Neural cell (in vitro differentiated cells): ENCODE data around the gene SH3GL3. TPM values are rescaled to one million over a fixed set of nuclear protein-coding genes. Genes with fewer than 3 reads are reported as not detected.

ENCODE experiments used
- H2AFZ ChIP-seq: fragments of 200-600, 300-800 bp; sonication (generic), shearing (Covaris generic); 2 replicates; pipeline ENCODE4 v1.6.0; 2014; ENCODE audit warnings: low read depth, mild to moderate bottlenecking, antibody characterized with exemption, low read length, moderate library complexity
- H3F3A ChIP-seq: fragments of 200-600 bp; shearing (Covaris generic); 2 replicates; pipeline ENCODE4 v1.6.1; 2016; ENCODE audit warnings: mild to moderate bottlenecking, moderate library complexity, mixed read lengths, antibody characterized with exemption, low read length; ENCODE audit not compliant: insufficient read depth, poor library complexity, severe bottlenecking
- H3K27ac ChIP-seq: fragments of 200-600, 300-800 bp; sonication (generic), shearing (Covaris generic); 2 replicates; pipeline ENCODE4 v1.5.1; 2014; ENCODE audit warnings: mild to moderate bottlenecking, low read length, moderate library complexity
- H3K27me3 ChIP-seq: fragments of 300-800, 200-600 bp; sonication (generic), shearing (Covaris generic); 2 replicates; pipeline ENCODE4 v1.6.0; 2014; ENCODE audit warnings: mild to moderate bottlenecking, low read depth, low read length, moderate library complexity; ENCODE audit not compliant: insufficient read depth
- H3K36me3 ChIP-seq: fragments of 300-800, 200-600 bp; sonication (generic), shearing (Covaris generic); 2 replicates; pipeline ENCODE4 v1.5.1; 2014; ENCODE audit warnings: mild to moderate bottlenecking, antibody characterized with exemption, low read length, moderate library complexity; ENCODE audit not compliant: insufficient read depth
- H3K4me2 ChIP-seq: fragments of 300-800, 200-600 bp; sonication (generic), shearing (Covaris generic); 2 replicates; pipeline ENCODE4 v1.6.0; 2014; ENCODE audit warnings: mild to moderate bottlenecking, low read length
- H3K4me3 ChIP-seq: fragments of 300-800, 200-600 bp; sonication (generic), shearing (Covaris generic); 2 replicates; pipeline ENCODE4 v1.5.1; 2014; ENCODE audit warnings: mild to moderate bottlenecking, low read length, moderate library complexity
- H3K79me2 ChIP-seq: fragments of 200-600 bp; shearing (Covaris generic); replicated peaks from 2 replicates; pipeline ENCODE4 v1.6.0; 2014; ENCODE audit warnings: mild to moderate bottlenecking, low read length, moderate library complexity; ENCODE audit not compliant: insufficient read depth
- H3K9ac ChIP-seq: fragments of 300-800, 200-600 bp; sonication (generic), shearing (Covaris generic); 2 replicates; pipeline ENCODE4 v1.6.1; 2016; ENCODE audit warnings: mild to moderate bottlenecking, low read length, mixed read lengths
- H3K9me2 ChIP-seq: fragments of 200-600 bp; shearing (Covaris generic); 2 replicates; pipeline ENCODE4 v1.6.1; 2016; ENCODE audit warnings: mild to moderate bottlenecking, low read length, mixed read lengths; ENCODE audit not compliant: insufficient read depth
- H3K9me3 ChIP-seq: fragments of 200-600, 300-800 bp; sonication (generic), shearing (Covaris generic); 2 replicates; pipeline ENCODE4 v1.6.1; 2016; ENCODE audit warnings: mild to moderate bottlenecking, mixed run types, low read length, moderate library complexity, mixed read lengths
- H4K20me1 ChIP-seq: fragments of 200-600 bp; shearing (Covaris generic); 2 replicates; pipeline ENCODE4 v1.6.1; 2016; ENCODE audit warnings: mild to moderate bottlenecking, mixed run types; ENCODE audit not compliant: insufficient read depth
- CTCF ChIP-seq: fragments of 450-650 bp; IDR thresholded peaks from 2 replicates; pipeline ENCODE4 v1.5.1; 2014; ENCODE audit warnings: antibody characterized with exemption, mild to moderate bottlenecking, moderate library complexity; ENCODE audit not compliant: poor library complexity, severe bottlenecking
- EP300 ChIP-seq: fragments of 450-650 bp; conservative IDR thresholded peaks from 2 replicates; pipeline ENCODE4 v1.6.1; 2014; ENCODE audit warnings: antibody characterized with exemption, mild to moderate bottlenecking, moderate library complexity; ENCODE audit not compliant: poor library complexity, severe bottlenecking
- EZH2 ChIP-seq: fragments of 200-600, 300-800 bp; shearing (Covaris generic), sonication (generic); IDR thresholded peaks from 2 replicates; pipeline ENCODE4 v1.6.1; 2014; ENCODE audit warnings: antibody characterized with exemption, low read length, borderline replicate concordance, mild to moderate bottlenecking; ENCODE audit not compliant: insufficient read depth, poor library complexity, severe bottlenecking
- MXI1 ChIP-seq: fragments of 450-650 bp; conservative IDR thresholded peaks from 2 replicates; pipeline ENCODE4 v1.6.1; 2014; ENCODE audit warnings: antibody characterized with exemption, mild to moderate bottlenecking; ENCODE audit not compliant: poor library complexity, severe bottlenecking
- POLR2AphosphoS5 ChIP-seq: IDR thresholded peaks from 2 replicates; pipeline ENCODE4 v1.6.1; 2012
- RAD21 ChIP-seq: fragments of 450-650 bp; conservative IDR thresholded peaks from 2 replicates; pipeline ENCODE4 v1.6.1; 2014; ENCODE audit warnings: antibody characterized with exemption, mild to moderate bottlenecking, moderate library complexity
- REST ChIP-seq: IDR thresholded peaks from 2 replicates; pipeline ENCODE4 v1.6.1; 2012; ENCODE audit warnings: borderline replicate concordance
- SMC3 ChIP-seq: fragments of 450-650 bp; conservative IDR thresholded peaks from 2 replicates; pipeline ENCODE4 v1.6.1; 2014; ENCODE audit warnings: antibody characterized with exemption, mild to moderate bottlenecking, moderate library complexity; ENCODE audit not compliant: poor library complexity
- TAF1 ChIP-seq: IDR thresholded peaks from 2 replicates; pipeline ENCODE4 v1.6.1; 2012; ENCODE audit warnings: low read depth
- polyA plus RNA-seq: library from polyadenylated mRNA; depleted of rRNA; stranded (reverse); fragments of >200 nt; gene quantifications from 2 replicates; pipeline ENCODE4 v1.2.3, GENCODE V29; 2014

Gene SH3GL3
- polyA plus RNA-seq, 1 donor from 2014 or later: 104 TPM

- H3K9me3 ChIP-seq: no peaks in the 10 kb centered on the region
- no peak overlapping the region for H3K27ac ChIP-seq
- H3K4me2 ChIP-seq: no peak overlapping the region
- no peaks in the 10 kb centered on the region for H3F3A ChIP-seq
- no peak overlapping the region for H3K9ac ChIP-seq
- no peaks in the 10 kb centered on the region for H3K27me3 ChIP-seq
- H3K79me2 ChIP-seq: no peaks in the 10 kb centered on the region
- no peaks in the 10 kb centered on the region for H3K36me3 ChIP-seq
- H2AFZ ChIP-seq: no peak overlapping the region
- no peak for TF ChIP-seq EP300
- TF ChIP-seq SMC3: no peak
- no peak for TF ChIP-seq CTCF
- no peak for TF ChIP-seq POLR2AphosphoS5
- TF ChIP-seq TAF1: no peak
- TF ChIP-seq RAD21: no peak
- TF ChIP-seq EZH2: no peak
- TF ChIP-seq MXI1: no peak
- no peak for TF ChIP-seq REST
- H3K9me2 ChIP-seq: no peaks in the 10 kb centered on the region
- no peak overlapping the region for H3K4me3 ChIP-seq
- no peaks in the 10 kb centered on the region for H4K20me1 ChIP-seq
These were observed 15.9 kb downstream of the SH3GL3 start for GRCh38 chr15:83462953-83463433.

GRCh38 chr15:83470887-83471286 lies 23.7 kb downstream of the SH3GL3 start:
- Histone ChIP-seq H3F3A (no peaks in the 10 kb centered on the region), H3K79me2 (no peaks in the 10 kb centered on the region), H3K4me3 (no peak overlapping the region), H3K9me2 (no peaks in the 10 kb centered on the region), H4K20me1 (no peaks in the 10 kb centered on the region), H3K9me3 (no peaks in the 10 kb centered on the region), H3K9ac (no peak overlapping the region), H3K4me2 (no peak overlapping the region), H2AFZ (no peak overlapping the region), H3K27me3 (no peaks in the 10 kb centered on the region), H3K36me3 (no peaks in the 10 kb centered on the region), H3K27ac (no peak overlapping the region)
- TF ChIP-seq RAD21 (no peak), REST (no peak), CTCF (no peak), SMC3 (no peak), EZH2 (no peak), MXI1 (no peak), POLR2AphosphoS5 (no peak), TAF1 (no peak), EP300 (no peak)
